ENCODE results near the gene GASK1B. TPM values are rescaled to one million over a fixed set of nuclear protein-coding genes. Genes with fewer than 3 reads are reported as not detected.

Gene GASK1B
- total and polyA plus RNA-seq, 2 donors (not counting 3 experiments of a cell fraction or from before 2014, with no cell fraction given): 160 to 235 TPM

- no peaks in the 10 kb centered on the region for H3K9me3 ChIP-seq (replicated peaks; ENCODE audit: control insufficient read depth, insufficient read depth, low read length)
- no peak overlapping the region for H3K27ac ChIP-seq (ENCODE audit: insufficient read depth, low read depth, low read length)
- CTCF ChIA-PET: interaction anchor here (1.5 kb wide), 1 partner anchor 15 kb away, joined by 4 read pairs; no protein-coding TSS in a partner anchor
- H3K9ac ChIP-seq (replicated peaks; ENCODE audit: extremely low read depth, insufficient read depth, low read length): no peak overlapping the region
- BruUV-seq (replicated peaks): no TSS peak
- peaks cover 2 to 5% of the 10 kb centered on the region in 2 experiments for H3K36me3 ChIP-seq (ENCODE audit: control insufficient read depth in 2 of 2, extremely low read depth in 1 of 2, insufficient read depth in 2 of 2, low read length in 2 of 2)
- no peaks in the 10 kb centered on the region for H3K9me1 ChIP-seq (replicated peaks; ENCODE audit: control insufficient read depth, extremely low read depth, insufficient read depth, low read length)
- TF ChIP-seq POLR2A (IDR thresholded peaks at IDR 0.05; ENCODE audit: low read depth, low read length) (no peak), FOS (IDR thresholded peaks at IDR 0.05; ENCODE audit: borderline replicate concordance, insufficient read depth, low read length) (no peak), GATA2 (IDR thresholded peaks at IDR 0.05; ENCODE audit: insufficient read depth, insufficient read length, low read depth, low read length) (no peak), CTCF (IDR thresholded peaks at IDR 0.05; ENCODE audit: extremely low read depth in 1 of 2, insufficient read depth in 1 of 2, low read depth in 1 of 2, low read length in 2 of 2) (no peak), POLR2AphosphoS5 (IDR thresholded peaks at IDR 0.05; ENCODE audit: insufficient read depth, low read depth, low read length) (no peak), JUN (IDR thresholded peaks at IDR 0.05; ENCODE audit: borderline replicate concordance, insufficient read depth, insufficient read length, low read depth) (no peak), EZH2 (IDR thresholded peaks at IDR 0.05; ENCODE audit: borderline replicate concordance, low read depth, low read length, severe bottlenecking) (no peak), MAX (IDR thresholded peaks at IDR 0.05; ENCODE audit: insufficient read depth, insufficient read length) (no peak), MYC (IDR thresholded peaks at IDR 0.05; ENCODE audit: low read depth, low read length) (no peak)
- H3K79me2 ChIP-seq (ENCODE audit: control insufficient read depth, insufficient read depth, low read length): peaks cover 85% of the 10 kb centered on the region
- no peak overlapping the region for H2AFZ ChIP-seq (ENCODE audit: low read depth, low read length)
- POLR2A ChIA-PET: no interaction called here
- H3K4me3 ChIP-seq (replicated peaks in 1 of 3; ENCODE audit: insufficient read depth in 1 of 3, low read depth in 1 of 3, low read length in 3 of 3): no peak overlapping the region
- no peak for FAIRE-seq
- dilution Hi-C loops (cut with MboI; ENCODE audit: extremely low pct_ligation_motif_present, low sequenced_read_pairs): loop anchor here (25.0 kb wide), 1 partner anchor 145 kb away; no protein-coding TSS in a partner anchor
- peak; percentile 31 for DNase-seq (ENCODE audit: low read depth, low spot score)
- intact Hi-C loops (cut with micrococcal nuclease): loop anchor here (1.0 kb wide), 1 partner anchor 9 kb away; no protein-coding TSS in a partner anchor
- H3K27me3 ChIP-seq (ENCODE audit: control insufficient read depth in 2 of 2, insufficient read depth in 2 of 2, low read length in 2 of 2): no peaks in the 10 kb centered on the region
- H4K20me1 ChIP-seq (replicated peaks; ENCODE audit: control insufficient read depth, extremely low read depth, insufficient read depth, low read length): peaks cover 2% of the 10 kb centered on the region
- H3K4me1 ChIP-seq (ENCODE audit: control insufficient read depth, extremely low read depth, insufficient read depth, low read length): peaks cover 56% of the 10 kb centered on the region
- peak overlapping the region; percentile 4 for H3K4me2 ChIP-seq (ENCODE audit: insufficient read depth, low read length)
Observed at GRCh38 chr4:158157412-158157811, 15.4 kb downstream of the GASK1B start.
